HG02943 (cell line): Measurements from ENCODE around the gene ONECUT3.

ENCODE experiments used
- ATAC-seq: cut with Tn5 transposase; IDR thresholded peaks from one replicate; pipeline ENCODE4 v1.9.1; 2021; ENCODE audit warnings: mild to moderate bottlenecking, low read depth, moderate library complexity; ENCODE audit not compliant: unreplicated experiment

ONECUT3 gene

GRCh38 chr19:1765904-1766799 is 12.8 kb downstream of the ONECUT3 start:
- ATAC-seq: no peak

GRCh38 chr19:1766800-1767352 is 13.6 kb downstream of the ONECUT3 start:
- no peak for ATAC-seq

- ATAC-seq: no peak
These were observed 14.2 kb downstream of the ONECUT3 start for GRCh38 chr19:1767464-1767933.

GRCh38 chr19:1768248-1768647 is 14.9 kb downstream of the ONECUT3 start:
- no peak for ATAC-seq

GRCh38 chr19:1768918-1769644 is 15.8 kb downstream of the ONECUT3 start:
- ATAC-seq: no peak

GRCh38 chr19:1769645-1769985 is 16.3 kb downstream of the ONECUT3 start:
- ATAC-seq: no peak

GRCh38 chr19:1770866-1771576 is 17.7 kb downstream of the ONECUT3 start:
- ATAC-seq: no peak

DNA sequence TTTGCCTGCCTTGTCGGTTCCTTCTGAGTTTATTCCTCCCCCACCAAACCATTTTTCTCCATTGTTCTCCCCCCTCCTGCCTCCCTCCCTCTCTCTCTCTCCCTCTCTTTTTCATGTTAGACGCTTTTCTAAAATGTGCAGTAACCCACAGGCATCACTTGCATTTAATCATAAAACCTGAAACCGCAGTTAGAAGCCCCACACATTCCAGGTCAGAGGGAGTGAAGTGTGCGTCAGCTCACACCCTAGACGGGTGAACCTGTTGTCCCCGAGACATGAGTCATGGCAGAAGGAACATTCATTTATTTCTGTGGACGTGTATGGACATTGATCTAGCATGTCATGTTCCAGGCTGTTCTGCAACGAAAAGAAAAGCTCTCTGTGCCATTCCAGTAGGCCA is 19.9 kb downstream of the ONECUT3 start:
- no peak for ATAC-seq

DNA sequence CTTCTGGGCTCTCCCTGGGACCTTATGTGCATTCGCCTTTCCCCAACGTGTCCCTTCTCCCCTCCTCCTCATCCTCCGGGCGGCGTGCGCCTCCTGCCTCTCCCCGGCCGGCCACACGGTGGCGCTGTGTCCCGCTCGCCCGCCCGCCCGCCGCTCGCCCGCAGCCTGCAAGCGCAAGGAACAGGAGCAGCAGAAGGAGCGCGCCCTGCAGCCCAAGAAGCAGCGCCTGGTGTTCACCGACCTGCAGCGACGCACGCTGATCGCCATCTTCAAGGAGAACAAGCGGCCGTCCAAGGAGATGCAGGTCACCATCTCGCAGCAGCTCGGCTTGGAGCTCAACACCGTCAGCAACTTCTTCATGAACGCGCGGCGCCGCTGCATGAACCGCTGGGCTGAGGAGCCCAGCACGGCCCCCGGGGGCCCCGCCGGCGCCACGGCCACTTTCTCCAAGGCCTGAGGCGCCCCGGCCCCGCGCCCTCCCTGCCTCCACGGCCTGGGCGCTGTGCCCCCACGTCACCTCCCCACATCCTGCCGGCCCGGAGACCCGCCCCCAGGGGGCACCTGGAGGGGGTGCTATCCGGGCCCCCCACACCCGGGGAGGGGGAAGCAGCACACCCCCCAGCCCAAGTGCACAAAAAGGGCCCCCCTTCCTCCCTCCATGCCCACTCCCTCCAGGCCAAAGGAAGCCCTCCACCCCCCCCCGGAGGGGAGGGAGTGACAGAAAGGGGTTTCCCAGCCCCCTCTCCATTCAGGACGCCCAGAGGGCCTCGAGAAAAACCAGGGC is 21.9 kb downstream of the ONECUT3 start:
- ATAC-seq: no peak

DNA sequence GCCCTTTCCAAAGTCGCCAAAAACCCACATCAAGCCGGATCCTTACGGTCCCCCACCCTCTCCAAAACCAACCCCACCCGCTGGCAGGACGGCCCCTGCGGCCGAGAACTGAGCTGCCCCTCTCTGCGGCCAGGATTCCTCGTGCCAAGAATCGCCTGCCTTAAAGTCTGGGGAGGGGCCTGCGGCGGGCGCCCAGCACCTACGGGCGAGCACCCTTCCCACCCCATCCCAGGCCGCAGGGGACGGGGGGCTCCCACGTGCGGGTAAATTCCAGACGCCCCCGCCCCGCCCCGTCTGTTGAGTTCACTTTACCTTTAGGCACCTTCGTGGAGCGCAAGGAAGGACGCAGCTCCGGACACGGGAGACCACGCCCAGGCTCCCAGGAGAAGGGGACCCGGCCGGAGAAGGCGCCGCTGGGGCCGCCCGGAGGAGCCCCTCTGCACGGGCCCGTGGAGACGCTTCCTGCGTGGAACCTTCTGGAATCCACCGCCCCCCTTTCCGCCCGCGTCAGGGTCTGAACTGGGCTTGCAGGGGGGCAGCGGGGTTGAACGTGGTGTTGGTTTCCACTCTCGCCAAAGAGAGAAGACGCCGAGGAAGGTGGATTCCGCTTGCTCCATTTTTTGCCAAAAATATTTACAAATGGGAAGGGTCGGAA is 22.8 kb downstream of the ONECUT3 start:
- no peak for ATAC-seq

- ATAC-seq: no peak
These were observed 23.4 kb downstream of the ONECUT3 start for GRCh38 chr19:1776606-1777147.

- no peak for ATAC-seq
These were observed 23.8 kb downstream of the ONECUT3 start for GRCh38 chr19:1777149-1777548.

DNA sequence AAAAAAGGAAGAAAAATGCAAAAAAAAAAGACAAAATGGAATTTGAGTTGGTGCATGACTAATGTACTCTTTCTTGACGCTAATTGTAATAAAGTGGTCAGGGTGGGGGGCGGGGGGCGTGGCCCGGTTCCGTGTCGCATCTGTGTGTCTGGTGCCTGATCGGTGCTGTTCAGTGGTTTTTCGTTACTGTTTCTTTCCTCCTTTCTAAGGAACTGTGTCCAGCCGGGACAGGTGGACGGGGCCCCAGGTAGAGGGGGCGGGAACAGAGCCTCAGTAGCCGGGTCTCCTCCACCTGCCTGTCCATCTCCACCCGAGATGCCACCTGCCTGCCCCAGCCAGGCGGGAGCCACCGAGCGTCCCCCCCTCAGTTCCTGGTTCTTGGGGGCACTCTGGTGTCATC is 26.3 kb downstream of the ONECUT3 start:
- ATAC-seq: no peak

GRCh38 chr19:1780272-1780958 is 27.1 kb downstream of the ONECUT3 start:
- ATAC-seq: no peak

DNA sequence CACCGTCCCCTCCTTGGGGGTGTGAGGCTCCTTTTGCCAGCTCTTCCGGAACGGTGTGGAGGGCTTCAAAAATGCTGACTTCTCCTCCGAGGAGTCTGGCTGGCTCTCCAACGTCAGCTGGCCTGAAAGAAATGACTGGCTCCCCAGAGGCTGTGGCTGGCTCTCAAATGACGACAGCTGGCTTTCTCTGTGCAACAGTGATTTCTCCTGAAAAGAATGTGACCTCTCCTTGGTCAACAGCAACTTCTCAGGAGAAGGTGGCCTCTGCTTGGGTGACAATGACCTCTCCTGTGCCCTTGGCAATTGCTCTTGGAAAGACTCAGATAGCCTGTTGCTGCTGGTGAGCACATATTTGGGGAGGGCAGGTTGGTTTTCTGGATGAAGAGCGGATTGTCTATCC is 29.2 kb downstream of the ONECUT3 start:
- no peak for ATAC-seq

DNA sequence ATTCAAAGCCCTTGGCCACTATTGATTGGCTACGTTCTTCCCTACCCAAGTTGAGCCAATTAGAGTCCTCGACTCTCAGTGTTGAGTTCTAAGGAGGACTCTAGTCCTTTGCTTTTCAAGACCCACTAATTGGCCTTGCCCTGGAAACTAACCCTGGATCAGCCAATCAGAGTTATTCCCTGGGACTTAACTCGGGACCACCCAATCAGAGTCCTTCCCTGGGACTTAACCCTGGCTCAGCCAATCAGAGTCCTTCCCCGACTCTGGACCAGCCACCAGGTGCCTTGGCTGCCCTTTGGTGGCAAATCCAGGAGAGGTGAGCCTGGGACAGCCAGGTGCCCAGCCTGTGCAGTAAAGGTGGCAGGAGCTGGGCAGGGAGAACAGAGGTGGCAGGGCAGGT is 30.0 kb downstream of the ONECUT3 start:
- no peak for ATAC-seq

DNA sequence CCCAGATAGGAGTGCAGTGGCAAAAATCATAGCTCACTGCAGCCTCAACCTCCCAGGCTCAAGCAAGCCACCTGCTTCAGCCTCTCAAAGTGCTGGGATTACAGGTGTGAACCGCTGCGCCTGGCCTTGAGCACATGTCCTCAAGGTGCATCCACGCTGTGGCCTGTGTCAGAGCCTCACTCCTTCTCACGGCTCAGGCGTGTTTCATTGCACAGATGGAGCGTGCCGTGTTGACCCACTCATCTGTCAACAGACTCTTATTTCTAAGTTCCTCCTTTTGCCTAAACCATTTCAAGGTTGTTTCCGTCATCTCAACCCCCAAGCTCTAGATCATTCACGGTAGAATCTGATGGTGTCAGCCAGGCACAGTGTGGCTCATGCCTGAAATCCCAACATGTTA is 30.6 kb downstream of the ONECUT3 start:
- ATAC-seq: no peak

DNA sequence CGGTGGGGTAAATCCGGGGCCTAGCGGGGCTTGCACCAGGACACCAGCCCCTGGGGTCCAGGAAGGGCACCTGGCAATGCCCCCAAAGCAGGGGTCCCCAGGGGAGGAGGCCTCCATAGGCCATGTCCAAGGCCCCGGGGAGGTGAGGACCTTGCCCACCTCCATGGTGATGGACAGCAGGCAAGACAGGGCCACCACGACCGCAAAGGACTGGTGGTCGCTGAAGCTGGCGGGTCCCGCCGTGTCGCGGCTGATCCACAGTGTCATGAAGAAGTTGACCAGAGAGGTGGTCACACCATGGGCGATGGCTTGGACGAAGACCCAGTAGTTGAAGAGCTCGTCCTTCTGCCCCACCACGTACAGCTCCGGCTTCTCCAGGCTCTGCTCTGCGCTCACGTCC is 32.0 kb downstream of the ONECUT3 start:
- ATAC-seq: no peak

DNA sequence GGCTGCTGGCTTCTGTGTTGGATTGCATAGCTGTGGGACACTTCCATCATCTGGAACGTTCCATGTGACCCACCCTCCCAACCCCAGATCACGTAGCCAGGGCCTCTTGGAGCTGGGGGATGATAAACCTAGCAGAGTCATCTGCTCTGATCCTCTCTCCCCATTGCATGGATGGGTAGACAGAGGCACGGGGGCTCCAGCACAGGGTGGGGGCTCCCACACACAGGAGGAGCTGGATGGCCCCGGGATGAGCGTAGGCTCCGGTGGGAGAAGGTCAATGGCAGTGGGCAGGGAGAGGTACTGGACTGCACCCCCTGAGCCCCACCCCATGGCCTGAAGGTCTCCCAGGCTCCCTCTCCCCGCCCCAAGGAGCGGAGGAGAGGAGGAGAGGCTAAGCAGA is 33.4 kb downstream of the ONECUT3 start:
- ATAC-seq: no peak
